GM08714 (cell line): ENCODE data around the gene FAR2.

Experiments
- H3K4me3 ChIP-seq: fragments of 200-500 bp; sonication (Bioruptor generic); 2 replicates; pipeline ENCODE4 v1.5.1; 2014; ENCODE audit warnings: mild to moderate bottlenecking, low read length, inconsistent platforms
- ZNF274 ChIP-seq: IDR thresholded peaks from 2 replicates; pipeline ENCODE4 v1.6.1; 2012; ENCODE audit warnings: mild to moderate bottlenecking, low read depth, low read length

The FAR2 gene

DNA sequence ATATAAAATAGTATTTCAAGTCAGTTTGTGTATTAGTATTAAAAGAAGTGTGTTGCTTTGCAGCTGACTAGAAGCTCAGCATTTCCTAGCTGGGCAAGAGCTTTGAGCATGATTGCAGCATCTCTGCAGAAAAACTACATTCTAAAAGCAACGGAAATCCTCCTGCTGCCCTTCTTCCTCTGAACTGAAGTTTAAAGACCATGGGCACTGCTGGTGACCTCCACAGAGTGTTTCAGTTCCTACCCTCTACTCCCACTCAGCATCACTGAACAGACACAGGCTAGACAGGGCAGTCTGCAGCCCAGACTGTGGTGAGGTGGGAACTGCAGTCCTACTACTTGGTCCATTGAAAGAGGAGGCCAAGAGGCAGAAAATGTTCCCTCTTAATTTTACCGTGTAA lies 59.0 kb downstream of the FAR2 start:
- no peak overlapping the region for H3K4me3 ChIP-seq

DNA sequence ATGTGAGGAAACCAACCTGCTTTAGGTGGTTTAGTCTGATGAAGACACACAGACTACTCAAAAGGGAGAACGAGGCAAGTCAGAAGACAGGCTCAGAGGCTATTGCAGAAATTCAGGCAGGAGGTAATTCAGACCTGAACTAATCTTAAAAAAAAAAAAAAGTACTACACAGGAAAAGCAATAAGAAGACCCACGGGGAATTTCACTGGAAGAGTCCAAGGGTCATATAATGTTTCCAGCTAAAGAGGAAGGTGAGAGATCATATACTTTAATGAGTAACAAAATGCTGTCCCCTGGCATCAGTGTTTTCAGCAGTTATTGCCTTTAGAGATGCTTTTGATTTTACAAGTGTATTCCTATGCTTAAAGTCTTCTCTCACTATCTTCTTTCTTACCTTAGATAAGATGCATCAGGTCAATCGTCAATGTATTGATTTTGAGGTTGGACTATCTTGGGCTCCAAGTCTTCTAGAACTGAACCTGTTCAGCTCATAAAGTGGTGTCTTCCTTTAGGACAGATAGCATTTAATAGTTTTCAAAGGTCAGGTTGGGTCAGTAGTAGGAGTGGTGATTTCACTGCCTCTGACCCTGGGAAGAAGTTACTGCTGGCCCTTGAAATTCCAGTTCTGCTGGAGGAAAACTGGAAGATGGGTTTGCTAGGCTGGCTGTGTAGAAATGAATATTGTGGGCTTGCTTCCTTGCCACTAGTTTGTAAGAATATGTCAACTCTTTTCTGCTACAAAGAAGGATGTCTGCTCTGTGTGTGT lies 60.0 kb downstream of the FAR2 start:
- H3K4me3 ChIP-seq: no peak overlapping the region
- no peak for TF ChIP-seq ZNF274

More for the DNA sequence above, 59.0 kb downstream of the FAR2 start:
- TF ChIP-seq ZNF274: no peak

GRCh38 chr12:29211696-29212095 lies 62.6 kb downstream of the FAR2 start:
- no peak overlapping the region for H3K4me3 ChIP-seq
- TF ChIP-seq ZNF274: no peak

- H3K4me3 ChIP-seq: no peak overlapping the region
Observed at GRCh38 chr12:29212682-29213403, 63.8 kb downstream of the FAR2 start.

GRCh38 chr12:29216266-29216665 lies 67.2 kb downstream of the FAR2 start:
- H3K4me3 ChIP-seq: no peak overlapping the region
- no peak for TF ChIP-seq ZNF274

More at GRCh38 chr12:29212682-29213403, 63.8 kb downstream of the FAR2 start:
- TF ChIP-seq ZNF274: no peak

- H3K4me3 ChIP-seq: no peak overlapping the region
- no peak for TF ChIP-seq ZNF274
Observed at GRCh38 chr12:29216797-29217575, 67.9 kb downstream of the FAR2 start.

GRCh38 chr12:29220632-29221336 lies 71.7 kb downstream of the FAR2 start:
- no peak for TF ChIP-seq ZNF274
- no peak overlapping the region for H3K4me3 ChIP-seq

GRCh38 chr12:29222200-29222599 lies 73.1 kb downstream of the FAR2 start:
- no peak for TF ChIP-seq ZNF274
- no peak overlapping the region for H3K4me3 ChIP-seq

- no peak overlapping the region for H3K4me3 ChIP-seq
- no peak for TF ChIP-seq ZNF274
Observed at GRCh38 chr12:29223426-29223825, 74.3 kb downstream of the FAR2 start.

DNA sequence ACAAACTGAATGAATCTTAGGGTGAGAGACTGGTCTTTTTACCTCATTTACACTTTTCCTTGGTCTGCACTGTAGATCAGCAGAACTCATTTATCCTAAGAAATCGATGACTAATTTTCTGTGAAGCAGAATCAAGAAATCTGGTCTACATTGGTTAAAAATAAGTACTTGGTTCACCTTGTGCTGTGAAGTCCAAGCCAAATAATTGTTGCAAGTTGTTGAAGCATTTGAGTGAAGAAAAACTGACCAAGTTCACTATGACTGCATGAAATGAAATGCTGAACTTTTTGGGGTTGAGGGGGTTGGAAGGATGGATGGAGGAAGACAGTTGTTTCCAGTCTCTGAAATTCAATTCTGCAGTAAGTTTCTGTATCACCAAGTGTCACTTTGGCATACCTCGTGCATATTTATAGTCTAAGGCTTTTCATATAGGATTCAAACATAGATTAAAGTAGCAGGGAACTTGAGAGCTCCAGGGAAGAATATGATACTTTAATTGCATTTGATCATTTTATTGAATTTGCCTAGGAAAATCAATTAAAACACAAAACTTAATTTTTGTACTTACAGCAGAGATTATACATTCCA lies 75.0 kb downstream of the FAR2 start:
- TF ChIP-seq ZNF274: no peak
- no peak overlapping the region for H3K4me3 ChIP-seq

DNA sequence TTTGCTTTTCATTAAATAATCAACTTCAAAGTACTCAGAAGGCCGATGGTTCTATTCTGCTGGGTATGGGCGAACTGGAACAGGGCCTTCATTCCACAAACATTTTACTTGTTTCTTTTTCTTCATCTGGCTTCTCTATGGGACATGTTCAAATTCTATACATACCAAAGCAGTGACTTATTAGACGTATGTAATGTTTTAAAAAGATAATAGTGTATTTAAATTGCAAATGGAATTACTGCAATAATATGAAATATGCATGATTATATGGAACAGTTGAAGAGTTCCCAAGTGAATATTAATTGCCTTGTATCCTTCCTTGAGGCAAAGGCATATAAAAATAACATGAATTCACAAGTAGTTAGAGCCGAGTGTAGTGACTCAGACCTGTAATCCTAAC lies 75.5 kb downstream of the FAR2 start:
- H3K4me3 ChIP-seq: no peak overlapping the region
- TF ChIP-seq ZNF274: no peak

- no peak for TF ChIP-seq ZNF274
- H3K4me3 ChIP-seq: no peak overlapping the region
Observed at GRCh38 chr12:29225834-29226233, 76.8 kb downstream of the FAR2 start.

- TF ChIP-seq ZNF274: no peak
- no peak overlapping the region for H3K4me3 ChIP-seq
Observed at GRCh38 chr12:29226616-29227015, 77.5 kb downstream of the FAR2 start.

DNA sequence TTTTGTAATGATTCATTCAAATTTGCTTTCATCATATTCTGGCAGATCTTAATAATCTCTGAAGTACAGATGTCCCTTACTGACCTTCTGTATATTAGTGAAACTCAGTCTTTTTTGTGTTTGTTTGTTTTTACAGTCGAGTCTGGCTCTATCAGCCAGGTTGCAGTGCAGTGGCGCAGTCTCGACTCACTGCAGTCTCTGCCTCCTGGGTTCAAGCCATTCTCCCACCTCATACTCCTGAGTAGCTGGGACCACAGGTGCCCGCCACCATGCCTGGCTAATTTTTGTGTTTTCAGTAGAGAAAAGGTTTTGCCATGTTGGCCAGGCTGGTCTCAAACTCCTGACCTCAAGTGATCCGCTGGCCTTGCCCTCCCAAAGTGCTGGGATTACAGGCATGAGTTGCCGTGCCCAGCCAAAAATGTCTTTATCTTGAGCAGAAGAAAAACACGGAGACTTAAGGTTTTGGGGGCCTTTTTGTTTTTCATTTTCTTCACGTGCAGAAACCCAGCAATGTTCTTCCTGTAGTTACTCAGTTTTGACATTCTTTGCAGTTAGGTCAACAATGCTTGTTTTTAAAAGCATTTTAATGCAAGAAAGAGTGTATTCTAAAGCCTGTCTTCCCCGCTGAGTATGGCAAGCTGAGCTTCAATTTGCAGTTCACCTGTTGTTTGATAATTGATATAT lies 79.5 kb downstream of the FAR2 start:
- no peak for TF ChIP-seq ZNF274
- no peak overlapping the region for H3K4me3 ChIP-seq
